ENCODE results near the gene SFTA2. TPM values are rescaled to one million over a fixed set of nuclear protein-coding genes. Genes with fewer than 3 reads are reported as not detected.

Gene SFTA2
- total and polyA plus RNA-seq, 2 experiments from 2014 or later: 8.8 TPM; not detected in 1

GRCh38 chr6:30938730-30939129, 6.8 kb upstream of the SFTA2 start:
- 75% methylated on average over 4 of the region's 4 CpGs for WGBS (ENCODE audit: low lambda C conversion rate, missing lambda C conversion rate)
- H3K79me2 ChIP-seq: no peaks in the 10 kb centered on the region
- no peak overlapping the region for H3K4me3 ChIP-seq
- DNase-seq (ENCODE audit: low spot score): no peak
- H4K20me1 ChIP-seq (ENCODE audit: insufficient read depth, poor library complexity, severe bottlenecking): no peaks in the 10 kb centered on the region
- no peak overlapping the region for H3K27ac ChIP-seq
- peaks cover 4% of the 10 kb centered on the region for H3K4me1 ChIP-seq (ENCODE audit: insufficient read depth)
- no peaks in the 10 kb centered on the region for H3K9me2 ChIP-seq (replicated peaks; ENCODE audit: insufficient read depth)
- H2AFZ ChIP-seq: no peak overlapping the region
- no peak overlapping the region for H3K4me2 ChIP-seq
- TF ChIP-seq EZH2phosphoT487 (IDR thresholded peaks at IDR 0.05; ENCODE audit: low read depth, severe bottlenecking, unreplicated experiment) (no peak), EZH2 (IDR thresholded peaks at IDR 0.05; ENCODE audit: borderline replicate concordance) (no peak), CTCF (IDR thresholded peaks at IDR 0.05; ENCODE audit: poor library complexity) (no peak)
- H3K9me3 ChIP-seq (ENCODE audit: low read depth): no peaks in the 10 kb centered on the region
- no peaks in the 10 kb centered on the region for H3K27me3 ChIP-seq
- no peaks in the 10 kb centered on the region for H3K36me3 ChIP-seq (replicated peaks; ENCODE audit: insufficient read depth, low read depth)

GRCh38 chr6:30937265-30937664, 5.3 kb upstream of the SFTA2 start:
- Histone ChIP-seq H3K4me3 (no peak overlapping the region), H3K79me2 (no peaks in the 10 kb centered on the region), H3K27ac (no peak overlapping the region), H3K9me2 (replicated peaks; ENCODE audit: insufficient read depth) (no peaks in the 10 kb centered on the region), H3K27me3 (no peaks in the 10 kb centered on the region), H3K4me1 (ENCODE audit: insufficient read depth) (peaks cover 8% of the 10 kb centered on the region), H3K9me3 (ENCODE audit: low read depth) (no peaks in the 10 kb centered on the region), H4K20me1 (ENCODE audit: insufficient read depth, poor library complexity, severe bottlenecking) (no peaks in the 10 kb centered on the region), H3K4me2 (no peak overlapping the region), H2AFZ (no peak overlapping the region), H3K36me3 (replicated peaks; ENCODE audit: insufficient read depth, low read depth) (no peaks in the 10 kb centered on the region)
- 64% methylated on average over 6 of the region's 6 CpGs for WGBS (ENCODE audit: low lambda C conversion rate, missing lambda C conversion rate)
- no peak for TF ChIP-seq EZH2 (IDR thresholded peaks at IDR 0.05; ENCODE audit: borderline replicate concordance)
- TF ChIP-seq CTCF (IDR thresholded peaks at IDR 0.05; ENCODE audit: poor library complexity): no peak
- DNase-seq (ENCODE audit: low spot score): no peak

- Histone ChIP-seq H3K27me3 (no peaks in the 10 kb centered on the region), H3K79me2 (no peaks in the 10 kb centered on the region), H3K9me2 (replicated peaks; ENCODE audit: insufficient read depth) (no peaks in the 10 kb centered on the region), H3K4me1 (ENCODE audit: insufficient read depth) (peaks cover 18% of the 10 kb centered on the region), H3K36me3 (replicated peaks; ENCODE audit: insufficient read depth, low read depth) (no peaks in the 10 kb centered on the region), H3K4me3 (no peak overlapping the region), H2AFZ (no peak overlapping the region), H3K9me3 (ENCODE audit: low read depth) (no peaks in the 10 kb centered on the region), H4K20me1 (ENCODE audit: insufficient read depth, poor library complexity, severe bottlenecking) (no peaks in the 10 kb centered on the region), H3K4me2 (no peak overlapping the region), H3K27ac (peak overlapping the region; percentile 37)
- peak; percentile 77 for DNase-seq (ENCODE audit: low spot score)
- 43% methylated on average over 3 of the region's 3 CpGs for WGBS (ENCODE audit: low lambda C conversion rate, missing lambda C conversion rate)
- TF ChIP-seq EZH2phosphoT487 (IDR thresholded peaks at IDR 0.05; ENCODE audit: low read depth, severe bottlenecking, unreplicated experiment) (no peak), CTCF (IDR thresholded peaks at IDR 0.05; ENCODE audit: poor library complexity) (no peak), EZH2 (IDR thresholded peaks at IDR 0.05; ENCODE audit: borderline replicate concordance) (no peak)
Observed at GRCh38 chr6:30935018-30935417, 3.0 kb upstream of the SFTA2 start.
